Neutrophil (primary cell): ENCODE data around the gene NT5DC2.

Source experiments
- H3K27ac ChIP-seq: fragments of 200-600 bp; sonication (generic); 2 replicates; pipeline ENCODE4 v1.5.1; 2016; ENCODE audit warnings: mild to moderate bottlenecking, moderate library complexity
- H3K27me3 ChIP-seq: fragments of 200-600 bp; sonication (generic); 2 replicates; pipeline ENCODE4 v1.6.0; 2016; ENCODE audit warnings: mild to moderate bottlenecking
- H3K36me3 ChIP-seq: fragments of 200-600 bp; sonication (generic); 2 replicates; pipeline ENCODE4 v1.5.1; 2017
- H3K4me1 ChIP-seq, 2 experiments: fragments of 200-600 bp in 1 of 2; sonication (generic) in 1 of 2; 1 replicate in 1 of 2; 2 replicates in 1 of 2; pipeline versions ENCODE4 v1.5.1 to v1.6.1; 2013 to 2016; ENCODE audit warnings: low read depth in 1 of 2, low read length in 1 of 2, mild to moderate bottlenecking in 1 of 2, moderate library complexity in 1 of 2; ENCODE audit not compliant: control insufficient read depth in 1 of 2, insufficient read depth in 1 of 2
- H3K4me3 ChIP-seq, 2 experiments: fragments of 200-600 bp in 1 of 2; sonication (generic) in 1 of 2; 1 replicate in 1 of 2; 2 replicates in 1 of 2; pipeline ENCODE4 v1.5.1; 2013 to 2016; ENCODE audit warnings: low read depth in 1 of 2, low read length in 1 of 2, mild to moderate bottlenecking in 1 of 2, moderate library complexity in 1 of 2
- H3K9me3 ChIP-seq: fragments of 200-600 bp; sonication (generic); 2 replicates; pipeline ENCODE4 v1.5.1; 2016
- TF ChIP-seq, protein P1 (sequence below): fragments of 200-600 bp; sonication (generic); IDR thresholded peaks from 2 replicates; pipeline ENCODE4 v1.5.1; 2016; ENCODE audit warnings: antibody characterized with exemption

Gene NT5DC2

GRCh38 chr3:52563984-52564383, 30.3 kb upstream of the NT5DC2 start:
- Histone ChIP-seq H3K4me1 (no peaks in the 10 kb centered on the region), H3K36me3 (peaks cover 61% of the 10 kb centered on the region), H3K9me3 (no peaks in the 10 kb centered on the region), H3K4me3 (no peak overlapping the region), H3K27ac (no peak overlapping the region), H3K27me3 (no peaks in the 10 kb centered on the region)
- TF ChIP-seq, protein P1, sequence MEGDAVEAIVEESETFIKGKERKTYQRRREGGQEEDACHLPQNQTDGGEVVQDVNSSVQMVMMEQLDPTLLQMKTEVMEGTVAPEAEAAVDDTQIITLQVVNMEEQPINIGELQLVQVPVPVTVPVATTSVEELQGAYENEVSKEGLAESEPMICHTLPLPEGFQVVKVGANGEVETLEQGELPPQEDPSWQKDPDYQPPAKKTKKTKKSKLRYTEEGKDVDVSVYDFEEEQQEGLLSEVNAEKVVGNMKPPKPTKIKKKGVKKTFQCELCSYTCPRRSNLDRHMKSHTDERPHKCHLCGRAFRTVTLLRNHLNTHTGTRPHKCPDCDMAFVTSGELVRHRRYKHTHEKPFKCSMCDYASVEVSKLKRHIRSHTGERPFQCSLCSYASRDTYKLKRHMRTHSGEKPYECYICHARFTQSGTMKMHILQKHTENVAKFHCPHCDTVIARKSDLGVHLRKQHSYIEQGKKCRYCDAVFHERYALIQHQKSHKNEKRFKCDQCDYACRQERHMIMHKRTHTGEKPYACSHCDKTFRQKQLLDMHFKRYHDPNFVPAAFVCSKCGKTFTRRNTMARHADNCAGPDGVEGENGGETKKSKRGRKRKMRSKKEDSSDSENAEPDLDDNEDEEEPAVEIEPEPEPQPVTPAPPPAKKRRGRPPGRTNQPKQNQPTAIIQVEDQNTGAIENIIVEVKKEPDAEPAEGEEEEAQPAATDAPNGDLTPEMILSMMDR: no peak

DNA sequence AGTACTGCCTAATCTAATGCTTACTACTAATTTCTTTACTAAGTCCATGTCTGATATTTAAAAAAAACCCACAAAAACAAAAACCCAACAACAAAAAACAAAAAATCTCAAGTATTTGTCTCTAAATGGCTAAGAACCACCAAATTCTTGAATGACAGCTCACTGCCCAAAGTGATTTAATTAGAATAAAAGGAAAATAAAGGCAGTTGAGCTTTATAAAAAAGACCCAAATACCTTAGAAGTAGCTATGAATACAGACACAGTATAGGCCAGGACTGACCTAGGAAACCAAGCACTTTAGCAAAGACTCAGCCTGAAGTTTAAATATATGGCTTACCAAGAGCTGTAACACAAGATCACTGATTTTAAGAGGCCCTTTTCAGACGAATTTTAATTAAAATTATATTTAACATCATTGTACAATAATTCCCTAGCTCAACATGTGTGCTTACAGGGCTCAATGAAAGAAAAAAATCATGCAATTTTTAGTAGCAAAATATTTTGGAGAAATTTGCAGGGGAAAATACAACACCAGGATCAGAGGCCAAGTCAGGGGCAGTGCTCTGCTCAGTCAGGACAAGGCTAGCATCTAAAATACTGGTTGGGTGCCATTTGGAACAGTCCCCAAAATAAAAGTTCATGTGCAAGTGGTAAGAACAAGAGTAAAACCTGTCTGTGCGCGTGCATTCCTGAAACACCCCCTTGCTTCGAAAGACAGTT, 27.5 kb upstream of the NT5DC2 start:
- Histone ChIP-seq H3K36me3 (peaks cover 76% of the 10 kb centered on the region), H3K27ac (no peak overlapping the region), H3K4me3 (no peak overlapping the region), H3K27me3 (no peaks in the 10 kb centered on the region), H3K9me3 (no peaks in the 10 kb centered on the region), H3K4me1 (no peaks in the 10 kb centered on the region)
- TF ChIP-seq, protein P1: no peak

GRCh38 chr3:52558436-52558835, 24.8 kb upstream of the NT5DC2 start:
- TF ChIP-seq, protein P1: no peak
- no peaks in the 10 kb centered on the region for H3K27me3 ChIP-seq
- no peak overlapping the region for H3K4me3 ChIP-seq
- H3K4me1 ChIP-seq: no peaks in the 10 kb centered on the region
- H3K27ac ChIP-seq: no peak overlapping the region
- H3K36me3 ChIP-seq: peaks cover 90% of the 10 kb centered on the region
- H3K9me3 ChIP-seq: no peaks in the 10 kb centered on the region

GRCh38 chr3:52557011-52557960, 23.6 kb upstream of the NT5DC2 start:
- H3K27me3 ChIP-seq: no peaks in the 10 kb centered on the region
- H3K27ac ChIP-seq: no peak overlapping the region
- TF ChIP-seq, protein P1: no peak
- no peaks in the 10 kb centered on the region for H3K4me1 ChIP-seq
- H3K4me3 ChIP-seq: no peak overlapping the region
- H3K9me3 ChIP-seq: no peaks in the 10 kb centered on the region
- peaks cover 86% of the 10 kb centered on the region for H3K36me3 ChIP-seq

DNA sequence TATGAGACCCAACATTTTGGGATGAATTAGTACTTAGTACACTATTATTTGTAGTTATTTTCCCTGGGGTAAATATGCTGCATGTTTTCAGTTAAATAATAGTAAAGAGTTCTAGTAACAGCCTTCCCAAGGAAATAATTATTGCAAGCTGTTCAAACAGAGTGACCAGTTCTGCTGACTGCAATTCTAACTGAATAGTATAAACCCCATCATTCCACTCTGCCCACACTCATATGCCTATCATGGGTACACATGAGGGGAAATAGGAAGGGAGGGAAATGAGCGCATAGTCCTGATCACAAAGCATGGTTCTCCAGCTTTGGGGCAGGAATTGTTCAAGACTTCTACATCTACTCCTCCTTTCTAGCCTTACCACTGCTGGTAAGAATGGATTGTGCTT, 21.4 kb upstream of the NT5DC2 start:
- Histone ChIP-seq H3K4me1 (no peaks in the 10 kb centered on the region), H3K4me3 (no peak overlapping the region), H3K36me3 (peaks cover 86% of the 10 kb centered on the region), H3K9me3 (no peaks in the 10 kb centered on the region), H3K27ac (no peak overlapping the region), H3K27me3 (no peaks in the 10 kb centered on the region)
- TF ChIP-seq, protein P1: no peak
